Sigmoid colon (tissue), 7 donors: Measurements from ENCODE around the gene DIP2C. TPM values are rescaled to one million over a fixed set of nuclear protein-coding genes. Genes with fewer than 3 reads are reported as not detected.

Source experiments
- DNase-seq: peaks from one replicate; pipeline ENCODE4 v3.0.0-alpha.2; 2019
- H3K27ac ChIP-seq, 4 donors: fragments of 200-600 bp; sonication (generic); one replicate each; pipeline ENCODE4 v1.5.1; 2016 to 2019; ENCODE audit warnings: mild to moderate bottlenecking in 1 of 4
- H3K27me3 ChIP-seq, 3 donors: fragments of 200-600 bp; sonication (generic); one replicate each; pipeline ENCODE4 v1.5.1; 2019; ENCODE audit warnings: mild to moderate bottlenecking in 1 of 3
- H3K36me3 ChIP-seq, 4 donors: fragments of 200-600 bp; sonication (generic); one replicate each; pipeline ENCODE4 v1.5.1; 2016 to 2019
- H3K4me1 ChIP-seq, 4 donors: fragments of 200-600 bp; sonication (generic); one replicate each; pipeline ENCODE4 v1.5.1; 2017 to 2019
- H3K4me3 ChIP-seq, 4 donors: fragments of 200-600 bp; sonication (generic); one replicate each; pipeline ENCODE4 v1.5.1; 2017 to 2019; ENCODE audit warnings: mild to moderate bottlenecking in 2 of 4, moderate library complexity in 1 of 4
- H3K9me3 ChIP-seq, 4 donors: fragments of 200-600 bp in 3 of 4; sonication (generic) in 3 of 4; one replicate each; pipeline versions ENCODE4 v1.5.1 to v1.6.1; 2013 to 2019
- CTCF ChIP-seq, 4 experiments: fragments of 450-650 bp in 3 of 4; fragments of 200-600 bp in 1 of 4; IDR thresholded peaks; one replicate each; pipeline ENCODE4 v1.5.1; 2016 to 2019; ENCODE audit warnings: antibody characterized with exemption in 4 of 4, mild to moderate bottlenecking in 3 of 4, moderate library complexity in 2 of 4
- EP300 ChIP-seq, 4 donors: sonication (generic); formaldehyde crosslinking; IDR thresholded peaks; one replicate each; pipeline ENCODE4 v1.6.1; 2017; ENCODE audit warnings: antibody characterized with exemption in 4 of 4
- POLR2A ChIP-seq, 2 donors: fragments of 450-650 bp; IDR thresholded peaks; one replicate each; pipeline ENCODE4 v1.6.1; 2016; ENCODE audit warnings: antibody characterized with exemption in 2 of 2, mild to moderate bottlenecking in 2 of 2, moderate library complexity in 2 of 2
- POLR2AphosphoS5 ChIP-seq, 4 donors: sonication (generic); formaldehyde crosslinking; IDR thresholded peaks; one replicate each; pipeline ENCODE4 v1.6.1; 2017; ENCODE audit warnings: antibody characterized with exemption in 4 of 4
- WGBS, 2 donors: extraction: QIAGEN DNeasy Blood & Tissue Kit; methylation state at CpG; one replicate each; pipeline ENCODE4 v1.1.7; 2013; 5-methylcytosine and 5-hydroxymethylcytosine counted together
- intact Hi-C: fragments of 100-400 bp; cut with DNase I; formaldehyde crosslinking; loops from one replicate; pipeline ENCODE4 v1.15.1; 2023
- polyA plus RNA-seq, 3 donors: library from polyadenylated mRNA; stranded (reverse); fragments of 200-250 nt; gene quantifications; one replicate each; pipeline ENCODE4 v1.2.3, GENCODE V29; 2013
- total RNA-seq, 4 donors: library from RNA; depleted of rRNA; stranded (reverse); fragments of >200 nt; gene quantifications; one replicate each; pipeline ENCODE4 v1.1.0, GENCODE V29; 2016
- donor health status: healthy with polysubstance abuse.
- donor health status: Bipolar disorder and iron deficiency.
- donor health status: healthy.

DIP2C gene
- total and polyA plus RNA-seq, 7 donors = 1.8 to 67.9 (median 42.1) TPM

- intact Hi-C loops = loop anchor here (5.0 kb wide), 3 partner anchors 33 to 192 kb away; no protein-coding TSS in a partner anchor
- Histone ChIP-seq H3K4me3 (peak overlapping the region in 2 of 4 donors; percentile 9 to 17), H3K27me3 (no peaks in the 10 kb centered on the region), H3K4me1 (peaks cover 0 to 85% (median 78%) of the 10 kb centered on the region in 4 donors), H3K36me3 (no peaks in the 10 kb centered on the region), H3K9me3 (no peaks in the 10 kb centered on the region), H3K27ac (peak overlapping the region; percentile 82 to 96 (median 90))
- 89 to 93% methylated on average over 16 of the region's 16 CpGs for WGBS, 2 donors
- peak; percentile 96 for DNase-seq
- peak in 3 of 4 donors; percentile 80 to 99 (median 91) for TF ChIP-seq EP300 (IDR thresholded peaks at IDR 0.05)
- peak; percentile 60 to 92 (median 76) for TF ChIP-seq POLR2AphosphoS5 (IDR thresholded peaks at IDR 0.05)
- no peak for TF ChIP-seq POLR2A (IDR thresholded peaks at IDR 0.05)
These were observed 199.2 kb downstream of the DIP2C start for GRCh38 chr10:490256-490655.

GRCh38 chr10:489330-489729 is 200.1 kb downstream of the DIP2C start:
- Histone ChIP-seq H3K4me3 (no peak overlapping the region), H3K27ac (peak overlapping the region; percentile 82 to 90 (median 86)), H3K9me3 (no peaks in the 10 kb centered on the region), H3K36me3 (no peaks in the 10 kb centered on the region), H3K27me3 (no peaks in the 10 kb centered on the region), H3K4me1 (peaks cover 0 to 84% (median 75%) of the 10 kb centered on the region in 4 donors)
- no peak for DNase-seq
- TF ChIP-seq EP300 (IDR thresholded peaks at IDR 0.05) (no peak), CTCF (IDR thresholded peaks at IDR 0.05) (no peak), POLR2AphosphoS5 (IDR thresholded peaks at IDR 0.05) (no peak), POLR2A (IDR thresholded peaks at IDR 0.05) (no peak)
- WGBS, 2 donors = 95% methylated on average over 11 of the region's 11 CpGs
- intact Hi-C loops = no loop called here

- TF ChIP-seq CTCF (IDR thresholded peaks at IDR 0.05) = no peak
- no peak for TF ChIP-seq POLR2AphosphoS5 (IDR thresholded peaks at IDR 0.05)
- TF ChIP-seq EP300 (IDR thresholded peaks at IDR 0.05) = no peak
- no peak for TF ChIP-seq POLR2A (IDR thresholded peaks at IDR 0.05)
- no peak for DNase-seq
- H3K27me3 ChIP-seq = no peaks in the 10 kb centered on the region
- H3K4me3 ChIP-seq = no peak overlapping the region
- no peaks in the 10 kb centered on the region for H3K9me3 ChIP-seq
- H3K36me3 ChIP-seq = no peaks in the 10 kb centered on the region
- 95 to 96% methylated on average over 11 of the region's 11 CpGs for WGBS, 2 donors
- peaks cover 0 to 84% (median 73%) of the 10 kb centered on the region in 4 donors for H3K4me1 ChIP-seq
- H3K27ac ChIP-seq = peak overlapping the region; percentile 82 to 90 (median 86)
- intact Hi-C loops = no loop called here
These were observed 200.6 kb downstream of the DIP2C start for GRCh38 chr10:488933-489215.

GRCh38 chr10:488081-488932 is 201.2 kb downstream of the DIP2C start:
- peaks cover 0 to 83% (median 70%) of the 10 kb centered on the region in 4 donors for H3K4me1 ChIP-seq
- no peak for DNase-seq
- H3K27me3 ChIP-seq = no peaks in the 10 kb centered on the region
- 92 to 94% methylated on average over 21 of the region's 21 CpGs for WGBS, 2 donors
- no peak overlapping the region for H3K4me3 ChIP-seq
- no peaks in the 10 kb centered on the region for H3K36me3 ChIP-seq
- intact Hi-C loops = no loop called here
- TF ChIP-seq CTCF (IDR thresholded peaks at IDR 0.05) = no peak
- TF ChIP-seq POLR2AphosphoS5 (IDR thresholded peaks at IDR 0.05) = no peak
- no peak for TF ChIP-seq POLR2A (IDR thresholded peaks at IDR 0.05)
- no peak for TF ChIP-seq EP300 (IDR thresholded peaks at IDR 0.05)
- H3K9me3 ChIP-seq = no peaks in the 10 kb centered on the region
- H3K27ac ChIP-seq = peak overlapping the region; percentile 82 to 90 (median 86)

GRCh38 chr10:486666-487322 is 202.7 kb downstream of the DIP2C start:
- H3K9me3 ChIP-seq = no peaks in the 10 kb centered on the region
- peak overlapping the region; percentile 82 to 90 (median 86) for H3K27ac ChIP-seq
- no peaks in the 10 kb centered on the region for H3K36me3 ChIP-seq
- no peak overlapping the region for H3K4me3 ChIP-seq
- TF ChIP-seq POLR2AphosphoS5 (IDR thresholded peaks at IDR 0.05) = no peak
- no peak for TF ChIP-seq POLR2A (IDR thresholded peaks at IDR 0.05)
- no peak for TF ChIP-seq EP300 (IDR thresholded peaks at IDR 0.05)
- peaks cover 0 to 83% (median 70%) of the 10 kb centered on the region in 4 donors for H3K4me1 ChIP-seq
- WGBS, 2 donors = 89 to 93% methylated on average over 17 of the region's 17 CpGs
- DNase-seq = no peak
- intact Hi-C loops = no loop called here
- no peaks in the 10 kb centered on the region for H3K27me3 ChIP-seq
